Type B pancreatic cell (in vitro differentiated cells): Measurements from ENCODE around the gene EHD1. TPM values are rescaled to one million over a fixed set of nuclear protein-coding genes. Genes with fewer than 3 reads are reported as not detected.

Experiments used
- DNase-seq: peaks from one replicate; pipeline ENCODE4 v3.0.0; 2021; ENCODE audit warnings: mixed read lengths; ENCODE audit not compliant: unreplicated experiment; ENCODE audit errors: extremely low spot score
- H3K27ac Mint-ChIP-seq: 2 replicates; pipeline ENCODE4 v1.8.0; 2021; ENCODE audit warnings: mild to moderate bottlenecking, mixed read lengths
- H3K27me3 Mint-ChIP-seq: 2 replicates; pipeline ENCODE4 v1.8.0; 2021; ENCODE audit warnings: mixed read lengths
- H3K36me3 Mint-ChIP-seq: 2 replicates; pipeline ENCODE4 v1.8.0; 2021; ENCODE audit warnings: mixed read lengths
- H3K4me1 Mint-ChIP-seq: one replicate; pipeline ENCODE4 v1.8.0; 2021; ENCODE audit warnings: mixed read lengths; ENCODE audit not compliant: unreplicated experiment
- H3K4me3 Mint-ChIP-seq: 2 replicates; pipeline ENCODE4 v1.8.0; 2021; ENCODE audit warnings: mild to moderate bottlenecking, mixed read lengths
- H3K9me3 Mint-ChIP-seq: 2 replicates; pipeline ENCODE4 v1.8.0; 2021; ENCODE audit warnings: mixed read lengths
- long read RNA-seq: library from polyadenylated mRNA; unstranded; transcript quantifications from one replicate; pipeline ENCODE4 v2.0.0, GENCODE V29; 2020
- total RNA-seq: library from RNA; stranded (reverse); gene quantifications from 2 replicates; pipeline ENCODE4 v1.2.1, GENCODE V29; 2021; ENCODE audit warnings: low replicate concordance
- TF ChIP-seq, protein P1 (sequence below): fragments of 200-600 bp; sonication (generic); conservative IDR thresholded peaks from 2 replicates; pipeline ENCODE4 v1.5.0; 2021; ENCODE audit warnings: antibody characterized with exemption, mild to moderate bottlenecking

Gene EHD1
- 86.6 and 121 TPM in 2 replicates for total RNA-seq
- long read RNA-seq, full-length matches to known transcripts = 11 of 15 reads
- long read RNA-seq, partial matches to known transcripts = 0 of 15 reads
- long read RNA-seq, other reads (novel, unspliced or antisense) = 4 of 15 reads

DNA sequence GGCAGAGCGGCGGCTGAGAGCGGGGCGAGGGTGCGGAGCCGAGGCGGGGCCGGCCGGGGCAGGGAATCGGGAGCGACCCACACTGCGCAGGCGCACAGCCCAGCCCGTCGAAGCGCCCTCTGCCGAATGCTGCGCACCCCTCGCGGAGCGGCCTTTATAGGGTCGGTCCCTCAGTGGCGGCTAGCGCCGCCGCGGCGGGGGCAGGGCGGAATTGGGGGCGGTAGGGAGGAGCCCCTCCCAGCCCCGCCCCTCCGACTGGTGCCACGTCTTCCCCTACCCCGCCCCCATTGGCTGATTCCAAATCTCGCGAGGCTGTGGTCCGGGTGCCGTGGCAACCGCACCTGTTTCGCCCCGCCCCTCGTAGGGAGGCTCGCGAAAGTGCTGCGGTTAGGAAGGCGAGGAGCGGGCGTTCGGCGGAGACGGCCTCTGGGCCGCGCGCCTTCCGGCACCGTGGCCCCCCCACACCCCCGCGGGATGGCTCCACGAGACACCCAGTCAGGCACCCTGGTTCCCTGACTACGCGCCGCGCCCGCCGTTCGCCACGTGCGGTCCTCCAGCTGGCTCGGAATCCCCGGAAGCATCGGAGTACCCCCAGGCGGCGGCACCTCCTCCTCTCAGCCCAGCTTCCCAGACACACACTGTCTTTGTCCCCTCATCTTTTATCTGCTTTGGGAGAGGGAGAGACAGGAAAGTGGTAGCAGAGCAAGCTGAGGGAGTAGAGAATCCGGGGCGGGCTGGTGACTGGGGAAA lies at the start of gene EHD1:
EHD1 (minus strand) TSS at position 128 of the 750 bp plus-strand sequence. CDS start 157 bp downstream, outside the sequence.
- no peaks in the 10 kb centered on the region for H3K27me3 Mint-ChIP-seq
- peak within 1 kb of the TSS; percentile 99 for H3K27ac Mint-ChIP-seq
- peak within 1 kb of the TSS; percentile 99 for H3K4me3 Mint-ChIP-seq
- peaks cover 8% of the 10 kb centered on the region for H3K36me3 Mint-ChIP-seq
- DNase-seq = peak; percentile 99
- peaks cover 35% of the 10 kb centered on the region for H3K4me1 Mint-ChIP-seq
- TF ChIP-seq, protein P1, sequence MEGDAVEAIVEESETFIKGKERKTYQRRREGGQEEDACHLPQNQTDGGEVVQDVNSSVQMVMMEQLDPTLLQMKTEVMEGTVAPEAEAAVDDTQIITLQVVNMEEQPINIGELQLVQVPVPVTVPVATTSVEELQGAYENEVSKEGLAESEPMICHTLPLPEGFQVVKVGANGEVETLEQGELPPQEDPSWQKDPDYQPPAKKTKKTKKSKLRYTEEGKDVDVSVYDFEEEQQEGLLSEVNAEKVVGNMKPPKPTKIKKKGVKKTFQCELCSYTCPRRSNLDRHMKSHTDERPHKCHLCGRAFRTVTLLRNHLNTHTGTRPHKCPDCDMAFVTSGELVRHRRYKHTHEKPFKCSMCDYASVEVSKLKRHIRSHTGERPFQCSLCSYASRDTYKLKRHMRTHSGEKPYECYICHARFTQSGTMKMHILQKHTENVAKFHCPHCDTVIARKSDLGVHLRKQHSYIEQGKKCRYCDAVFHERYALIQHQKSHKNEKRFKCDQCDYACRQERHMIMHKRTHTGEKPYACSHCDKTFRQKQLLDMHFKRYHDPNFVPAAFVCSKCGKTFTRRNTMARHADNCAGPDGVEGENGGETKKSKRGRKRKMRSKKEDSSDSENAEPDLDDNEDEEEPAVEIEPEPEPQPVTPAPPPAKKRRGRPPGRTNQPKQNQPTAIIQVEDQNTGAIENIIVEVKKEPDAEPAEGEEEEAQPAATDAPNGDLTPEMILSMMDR = peak; percentile 51
- no peaks in the 10 kb centered on the region for H3K9me3 Mint-ChIP-seq

GRCh38 chr11:64926689-64927088 lies 48.3 kb upstream of the EHD1 start:
- DNase-seq = no peak
- Mint-ChIP-seq H3K27me3 (no peaks in the 10 kb centered on the region), H3K9me3 (no peaks in the 10 kb centered on the region), H3K4me1 (no peaks in the 10 kb centered on the region), H3K27ac (no peak overlapping the region), H3K4me3 (peak overlapping the region; percentile 73), H3K36me3 (peaks cover 7% of the 10 kb centered on the region)
- TF ChIP-seq, protein P1 = no peak

- no peak for DNase-seq
- H3K4me3 Mint-ChIP-seq = peak overlapping the region; percentile 93
- TF ChIP-seq, protein P1 = no peak
- H3K27me3 Mint-ChIP-seq = no peaks in the 10 kb centered on the region
- H3K4me1 Mint-ChIP-seq = no peaks in the 10 kb centered on the region
- no peak overlapping the region for H3K27ac Mint-ChIP-seq
- peaks cover 3% of the 10 kb centered on the region for H3K36me3 Mint-ChIP-seq
- no peaks in the 10 kb centered on the region for H3K9me3 Mint-ChIP-seq
Measured at GRCh38 chr11:64925536-64926436, 47.4 kb upstream of the EHD1 start.

DNA sequence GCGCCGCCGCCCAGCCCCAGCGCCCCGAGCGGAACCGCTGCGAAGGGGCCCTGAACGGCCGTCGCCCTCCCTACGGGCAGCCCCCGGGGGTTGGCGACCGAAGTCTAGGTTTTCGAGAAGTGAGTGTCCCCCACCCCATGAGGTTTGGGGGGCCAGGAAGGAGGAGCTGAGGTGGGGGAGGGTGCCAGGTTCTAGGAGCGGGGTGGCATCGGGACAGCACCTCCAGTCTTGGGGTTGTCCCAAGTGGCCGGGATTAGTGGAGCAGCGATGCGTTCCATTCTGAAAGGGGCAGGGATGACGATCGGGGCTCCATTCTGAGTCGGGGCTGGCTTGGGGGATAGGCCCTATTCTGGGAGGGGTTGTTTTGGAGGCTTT lies 46.5 kb upstream of the EHD1 start:
- H3K27ac Mint-ChIP-seq = peak overlapping the region; percentile 36
- no peaks in the 10 kb centered on the region for H3K27me3 Mint-ChIP-seq

More for the DNA sequence above, 46.5 kb upstream of the EHD1 start:
- Mint-ChIP-seq H3K36me3 (no peaks in the 10 kb centered on the region), H3K9me3 (no peaks in the 10 kb centered on the region), H3K4me3 (peak overlapping the region; percentile 93), H3K4me1 (no peaks in the 10 kb centered on the region)
- DNase-seq = no peak
- TF ChIP-seq, protein P1 = no peak
